ENCODE results near the gene HIPK3.

The HIPK3 gene

GRCh38 chr11:33376331-33377310, 119.4 kb downstream of the HIPK3 start:
- DNase-seq (ENCODE audit: insufficient read length, low spot score) (peak; percentile 28), FAIRE-seq (no peak)

GRCh38 chr11:33377412-33378370, 120.5 kb downstream of the HIPK3 start:
- no peak for FAIRE-seq
- no peak for TF ChIP-seq CTCF (IDR thresholded peaks at IDR 0.05; ENCODE audit: insufficient read depth, missing control alignments)
- no peak for DNase-seq (ENCODE audit: insufficient read length, low spot score)

More at GRCh38 chr11:33376331-33377310, 119.4 kb downstream of the HIPK3 start:
- no peak for TF ChIP-seq CTCF (IDR thresholded peaks at IDR 0.05; ENCODE audit: insufficient read depth, missing control alignments)

GRCh38 chr11:33379947-33380346, 122.8 kb downstream of the HIPK3 start:
- no peak for DNase-seq (ENCODE audit: insufficient read length, low spot score)
- FAIRE-seq: no peak
- no peak for TF ChIP-seq CTCF (IDR thresholded peaks at IDR 0.05; ENCODE audit: insufficient read depth, missing control alignments)

GRCh38 chr11:33383075-33383919, 126.1 kb downstream of the HIPK3 start:
- DNase-seq (ENCODE audit: insufficient read length, low spot score): no peak
- no peak for TF ChIP-seq CTCF (IDR thresholded peaks at IDR 0.05; ENCODE audit: insufficient read depth, missing control alignments)
- FAIRE-seq: no peak

- DNase-seq (ENCODE audit: insufficient read length, low spot score) (no peak), FAIRE-seq (no peak)
Observed at GRCh38 chr11:33383920-33384209, 126.7 kb downstream of the HIPK3 start.

More at GRCh38 chr11:33383920-33384209, 126.7 kb downstream of the HIPK3 start:
- TF ChIP-seq CTCF (IDR thresholded peaks at IDR 0.05; ENCODE audit: insufficient read depth, missing control alignments): no peak

Data from D721Med (cell line).